RWPE2 (cell line): ENCODE measurements around the gene MRPL9.

Experiments used
- ATAC-seq: fragments of 200-7000 bp; cut with Tn5 transposase; 3 replicates; pipeline ENCODE4 v1.9.1; 2021; ENCODE audit warnings: low read depth
- DNase-seq: peaks from one replicate; pipeline ENCODE4 v3.0.0-alpha.2; 2020; ENCODE audit warnings: low spot score
- H3K27ac ChIP-seq: fragments of 450-650 bp; 2 replicates; pipeline ENCODE4 v1.5.1; 2017; ENCODE audit warnings: mild to moderate bottlenecking; ENCODE audit not compliant: poor library complexity, severe bottlenecking
- H3K27me3 ChIP-seq: fragments of 250-450 bp; sonication (Bioruptor Pico); 2 replicates; pipeline ENCODE4 v1.5.1; 2021; ENCODE audit warnings: mild to moderate bottlenecking, moderate library complexity; ENCODE audit not compliant: insufficient read depth, poor library complexity, severe bottlenecking
- H3K36me3 ChIP-seq: fragments of 250-450 bp; sonication (Bioruptor Pico); 2 replicates; pipeline ENCODE4 v1.5.1; 2020; ENCODE audit warnings: low read depth, mild to moderate bottlenecking, moderate library complexity
- H3K4me1 ChIP-seq: fragments of 250-450 bp; sonication (Bioruptor Pico); 2 replicates; pipeline ENCODE4 v1.5.1; 2021; ENCODE audit warnings: mild to moderate bottlenecking, moderate library complexity; ENCODE audit not compliant: insufficient read depth, poor library complexity, severe bottlenecking
- H3K4me3 ChIP-seq: fragments of 250-450 bp; sonication (Bioruptor Pico); 2 replicates; pipeline ENCODE4 v1.5.1; 2021; ENCODE audit warnings: mild to moderate bottlenecking, moderate library complexity; ENCODE audit not compliant: severe bottlenecking
- H3K9me3 ChIP-seq: fragments of 250-450 bp; sonication (Bioruptor Pico); 2 replicates; pipeline ENCODE4 v1.5.1; 2021; ENCODE audit warnings: mild to moderate bottlenecking, moderate library complexity; ENCODE audit not compliant: severe bottlenecking
- TF ChIP-seq, protein P1 (sequence below): fragments of 450-650 bp; IDR thresholded peaks from one replicate; pipeline ENCODE4 v1.5.1; 2017; ENCODE audit warnings: mild to moderate bottlenecking, moderate library complexity; ENCODE audit not compliant: poor library complexity, severe bottlenecking

Gene MRPL9

DNA sequence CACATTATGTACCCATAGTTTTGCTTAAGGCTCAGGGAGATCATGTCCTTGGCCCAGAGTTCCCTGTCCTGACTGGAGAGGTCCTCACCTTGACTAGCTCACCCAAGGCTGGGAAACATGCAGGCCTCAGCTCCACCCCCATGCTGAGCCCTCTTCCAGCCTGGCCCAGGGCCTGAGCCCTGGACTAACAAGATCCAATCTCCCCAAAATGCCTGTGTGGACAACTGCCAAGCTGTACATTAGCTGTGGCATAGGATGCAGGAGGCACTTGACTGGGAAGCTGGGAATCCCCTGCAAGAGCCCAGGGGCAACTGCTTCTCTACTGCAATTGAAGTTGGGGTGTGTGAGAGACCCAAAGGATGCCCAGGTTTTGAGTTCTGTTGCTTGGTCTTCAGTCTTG is 39.9 kb upstream of the MRPL9 start:
- no peak for ATAC-seq
- no peak overlapping the region for H3K4me3 ChIP-seq
- H3K27ac ChIP-seq = no peak overlapping the region
- no peak for DNase-seq
- no peaks in the 10 kb centered on the region for H3K9me3 ChIP-seq
- no peaks in the 10 kb centered on the region for H3K27me3 ChIP-seq
- H3K36me3 ChIP-seq = no peaks in the 10 kb centered on the region
- H3K4me1 ChIP-seq = no peaks in the 10 kb centered on the region
- TF ChIP-seq, protein P1, sequence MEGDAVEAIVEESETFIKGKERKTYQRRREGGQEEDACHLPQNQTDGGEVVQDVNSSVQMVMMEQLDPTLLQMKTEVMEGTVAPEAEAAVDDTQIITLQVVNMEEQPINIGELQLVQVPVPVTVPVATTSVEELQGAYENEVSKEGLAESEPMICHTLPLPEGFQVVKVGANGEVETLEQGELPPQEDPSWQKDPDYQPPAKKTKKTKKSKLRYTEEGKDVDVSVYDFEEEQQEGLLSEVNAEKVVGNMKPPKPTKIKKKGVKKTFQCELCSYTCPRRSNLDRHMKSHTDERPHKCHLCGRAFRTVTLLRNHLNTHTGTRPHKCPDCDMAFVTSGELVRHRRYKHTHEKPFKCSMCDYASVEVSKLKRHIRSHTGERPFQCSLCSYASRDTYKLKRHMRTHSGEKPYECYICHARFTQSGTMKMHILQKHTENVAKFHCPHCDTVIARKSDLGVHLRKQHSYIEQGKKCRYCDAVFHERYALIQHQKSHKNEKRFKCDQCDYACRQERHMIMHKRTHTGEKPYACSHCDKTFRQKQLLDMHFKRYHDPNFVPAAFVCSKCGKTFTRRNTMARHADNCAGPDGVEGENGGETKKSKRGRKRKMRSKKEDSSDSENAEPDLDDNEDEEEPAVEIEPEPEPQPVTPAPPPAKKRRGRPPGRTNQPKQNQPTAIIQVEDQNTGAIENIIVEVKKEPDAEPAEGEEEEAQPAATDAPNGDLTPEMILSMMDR = no peak

DNA sequence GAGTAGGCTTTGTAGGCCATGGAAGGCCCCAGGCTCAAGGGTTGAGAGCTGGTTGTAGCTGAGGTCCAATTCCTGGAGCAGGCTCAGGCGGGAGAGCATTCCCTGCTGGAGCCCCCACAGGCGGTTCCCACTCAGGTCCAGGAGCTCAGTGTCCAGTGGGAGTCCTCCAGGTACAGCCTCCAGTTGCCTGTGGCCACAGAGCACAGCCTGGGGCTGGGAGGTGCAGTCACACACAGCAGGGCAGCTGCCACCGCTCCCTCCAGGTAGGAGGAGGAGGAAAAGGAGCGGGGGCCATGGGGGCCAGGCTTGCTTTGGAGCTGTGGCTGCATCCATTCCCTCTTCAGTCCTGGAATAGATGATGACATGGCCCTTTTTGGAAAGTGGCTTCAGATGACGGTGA is 39.1 kb upstream of the MRPL9 start:
- TF ChIP-seq, protein P1 = no peak
- no peaks in the 10 kb centered on the region for H3K4me1 ChIP-seq
- H3K27me3 ChIP-seq = no peaks in the 10 kb centered on the region
- ATAC-seq = no peak
- no peak for DNase-seq
- H3K36me3 ChIP-seq = no peaks in the 10 kb centered on the region
- H3K27ac ChIP-seq = no peak overlapping the region
- H3K9me3 ChIP-seq = no peaks in the 10 kb centered on the region
- H3K4me3 ChIP-seq = no peak overlapping the region

GRCh38 chr1:151801846-151802245 is 38.5 kb upstream of the MRPL9 start:
- TF ChIP-seq, protein P1 = no peak
- Histone ChIP-seq H3K9me3 (no peaks in the 10 kb centered on the region), H3K27ac (no peak overlapping the region), H3K36me3 (no peaks in the 10 kb centered on the region), H3K4me1 (no peaks in the 10 kb centered on the region), H3K4me3 (no peak overlapping the region), H3K27me3 (no peaks in the 10 kb centered on the region)
- DNase-seq = no peak
- ATAC-seq = no peak

DNA sequence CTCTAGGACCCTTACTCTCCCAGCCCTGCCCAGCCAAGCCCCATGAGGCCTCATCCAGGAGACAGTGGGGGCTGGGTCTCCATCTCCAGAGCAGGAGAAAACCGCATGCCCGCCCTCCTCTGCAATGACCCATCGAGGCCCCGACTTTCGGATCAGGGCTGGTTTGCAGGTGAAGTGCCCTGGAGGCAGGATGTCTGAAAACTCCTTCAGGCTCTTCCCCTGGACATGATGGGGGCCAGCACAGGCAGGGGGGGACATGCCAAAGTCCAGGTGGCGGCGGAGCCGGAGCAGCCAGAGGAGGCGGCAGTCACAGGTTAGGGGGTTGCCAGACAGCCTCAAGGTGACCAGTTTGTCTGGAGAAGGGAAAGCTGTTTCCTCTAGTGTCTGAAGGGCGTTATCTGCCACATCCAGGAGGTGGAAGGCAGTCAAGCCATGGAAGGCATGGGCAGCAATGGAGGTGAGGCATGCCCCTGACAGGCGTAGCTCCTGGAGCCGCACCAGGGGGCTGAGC is 38.1 kb upstream of the MRPL9 start:
- Histone ChIP-seq H3K27ac (no peak overlapping the region), H3K9me3 (no peaks in the 10 kb centered on the region), H3K27me3 (no peaks in the 10 kb centered on the region), H3K36me3 (no peaks in the 10 kb centered on the region), H3K4me3 (no peak overlapping the region), H3K4me1 (no peaks in the 10 kb centered on the region)
- ATAC-seq = no peak
- TF ChIP-seq, protein P1 = no peak
- no peak for DNase-seq

DNA sequence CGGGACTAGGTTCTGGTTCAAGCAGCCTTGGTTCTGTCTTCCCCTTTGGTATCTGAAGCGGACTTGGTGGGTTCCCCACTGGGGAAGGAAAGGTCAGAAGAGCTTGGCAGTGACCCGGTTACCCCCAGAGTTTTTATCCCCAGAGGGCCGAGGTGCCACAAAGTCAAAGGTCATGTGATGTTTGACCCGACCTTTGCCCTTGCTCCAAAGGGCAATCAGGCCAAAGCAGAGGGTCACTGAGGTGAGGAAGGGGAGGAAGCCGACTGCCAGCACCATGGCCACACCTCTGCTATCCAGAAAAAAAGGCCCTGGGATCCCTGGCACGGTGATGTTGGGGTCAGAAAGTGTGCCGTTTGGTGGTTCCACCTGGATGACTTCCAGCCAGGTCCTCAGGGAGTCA is 37.5 kb upstream of the MRPL9 start:
- no peaks in the 10 kb centered on the region for H3K4me1 ChIP-seq
- TF ChIP-seq, protein P1 = no peak
- no peaks in the 10 kb centered on the region for H3K9me3 ChIP-seq
- no peaks in the 10 kb centered on the region for H3K36me3 ChIP-seq
- ATAC-seq (no peak), DNase-seq (no peak)
- no peak overlapping the region for H3K4me3 ChIP-seq
- no peaks in the 10 kb centered on the region for H3K27me3 ChIP-seq
- H3K27ac ChIP-seq = no peak overlapping the region
